Testis (tissue), 3 donors: ENCODE results near the gene BCL11B. TPM values are rescaled to one million over a fixed set of nuclear protein-coding genes. Genes with fewer than 3 reads are reported as not detected.

Source experiments
- DNase-seq: peaks from one replicate; pipeline ENCODE4 v3.0.0-alpha.2; 2019
- H3K27ac ChIP-seq, 2 donors: fragments of 200-600 bp; sonication (generic); one replicate each; pipeline ENCODE4 v1.5.1; 2019
- H3K27me3 ChIP-seq: fragments of 200-600 bp; sonication (generic); one replicate; pipeline ENCODE4 v1.5.1; 2019
- H3K36me3 ChIP-seq: fragments of 200-600 bp; sonication (generic); one replicate; pipeline ENCODE4 v1.5.1; 2017; ENCODE audit warnings: low read depth; ENCODE audit errors: missing control alignments
- H3K4me1 ChIP-seq: fragments of 200-600 bp; sonication (generic); one replicate; pipeline ENCODE4 v1.5.1; 2019
- H3K4me3 ChIP-seq, 2 donors: fragments of 200-600 bp; sonication (generic); one replicate each; pipeline ENCODE4 v1.5.1; 2017 to 2019
- H3K9me3 ChIP-seq: fragments of 200-600 bp; sonication (generic); one replicate; pipeline ENCODE4 v1.5.1; 2017
- POLR2A ChIP-seq: fragments of 450-650 bp; IDR thresholded peaks from one replicate; pipeline ENCODE4 v1.6.1; 2017; ENCODE audit warnings: antibody characterized with exemption, mild to moderate bottlenecking, moderate library complexity
- WGBS, 2 donors: methylation state at CpG; one replicate each; pipeline ENCODE4 v1.1.5; 2018; 5-methylcytosine and 5-hydroxymethylcytosine counted together
- intact Hi-C: fragments of 100-400 bp; cut with DNase I; formaldehyde crosslinking; loops from one replicate; pipeline ENCODE4 v1.15.1; 2023; ENCODE audit warnings: low total_unique reads
- polyA plus RNA-seq: library from polyadenylated mRNA; stranded (reverse); fragments of 350-450 nt; fragmentation: Illumina TruSeq; extraction: RNeasy Lipid Tissue Mini Kit (QIAGEN cat#74804); gene quantifications from one replicate; pipeline ENCODE4 v1.2.3, GENCODE V29; 2014; ENCODE audit warnings: low read depth, low replicate concordance; ENCODE audit not compliant: insufficient read depth
- total RNA-seq, 2 donors: library from RNA; depleted of rRNA; stranded (reverse); fragments of >200 nt; gene quantifications; one replicate each; pipeline ENCODE4 v1.2.3, GENCODE V29; 2016
- TF ChIP-seq, protein P1 (sequence below), 3 experiments: fragments of 450-650 bp in 2 of 3; fragments of 200-600 bp in 1 of 3; sonication (generic) in 1 of 3; IDR thresholded peaks; one replicate each; pipeline ENCODE4 v1.5.1; 2016 to 2019; ENCODE audit warnings: antibody characterized with exemption in 3 of 3, mild to moderate bottlenecking in 2 of 3, moderate library complexity in 1 of 3

The BCL11B gene
- total and polyA plus RNA-seq, 3 donors from 2014 or later = 0.96 to 4.7 (median 4.4) TPM

DNA sequence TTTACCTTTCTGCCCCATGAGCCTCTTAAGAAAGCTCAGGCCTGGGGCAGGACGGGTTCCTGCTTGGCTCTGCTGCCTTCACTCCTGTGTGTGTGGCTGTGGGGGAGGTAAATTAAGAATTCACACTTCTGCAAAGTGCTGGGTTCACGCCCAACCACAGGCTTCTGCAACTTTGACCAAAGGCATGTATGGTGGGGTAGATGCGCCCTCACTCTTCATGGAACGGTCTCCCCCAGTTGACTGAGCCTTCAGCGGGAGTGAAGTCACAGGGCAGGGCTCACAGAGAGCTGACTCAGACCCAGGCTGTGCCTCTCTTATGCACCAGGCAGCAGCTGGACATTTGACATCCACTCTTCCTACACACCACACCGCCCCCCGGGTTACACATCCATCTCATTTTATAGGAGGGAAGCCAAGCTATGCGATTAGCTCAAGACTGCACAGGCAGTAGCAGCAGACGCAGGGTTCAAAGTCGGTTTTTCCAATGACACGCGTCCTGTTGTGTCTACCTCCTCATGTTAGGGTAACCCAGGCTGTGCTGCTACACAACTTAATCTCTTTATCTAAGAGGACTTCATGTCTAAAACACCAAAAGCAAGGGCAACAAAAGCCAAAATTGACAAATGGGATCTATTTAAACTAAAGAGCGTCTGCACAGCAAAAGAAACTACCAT is 15.4 kb upstream of the BCL11B start:
- H3K4me3 ChIP-seq = no peak overlapping the region
- DNase-seq = no peak
- TF ChIP-seq, protein P1, sequence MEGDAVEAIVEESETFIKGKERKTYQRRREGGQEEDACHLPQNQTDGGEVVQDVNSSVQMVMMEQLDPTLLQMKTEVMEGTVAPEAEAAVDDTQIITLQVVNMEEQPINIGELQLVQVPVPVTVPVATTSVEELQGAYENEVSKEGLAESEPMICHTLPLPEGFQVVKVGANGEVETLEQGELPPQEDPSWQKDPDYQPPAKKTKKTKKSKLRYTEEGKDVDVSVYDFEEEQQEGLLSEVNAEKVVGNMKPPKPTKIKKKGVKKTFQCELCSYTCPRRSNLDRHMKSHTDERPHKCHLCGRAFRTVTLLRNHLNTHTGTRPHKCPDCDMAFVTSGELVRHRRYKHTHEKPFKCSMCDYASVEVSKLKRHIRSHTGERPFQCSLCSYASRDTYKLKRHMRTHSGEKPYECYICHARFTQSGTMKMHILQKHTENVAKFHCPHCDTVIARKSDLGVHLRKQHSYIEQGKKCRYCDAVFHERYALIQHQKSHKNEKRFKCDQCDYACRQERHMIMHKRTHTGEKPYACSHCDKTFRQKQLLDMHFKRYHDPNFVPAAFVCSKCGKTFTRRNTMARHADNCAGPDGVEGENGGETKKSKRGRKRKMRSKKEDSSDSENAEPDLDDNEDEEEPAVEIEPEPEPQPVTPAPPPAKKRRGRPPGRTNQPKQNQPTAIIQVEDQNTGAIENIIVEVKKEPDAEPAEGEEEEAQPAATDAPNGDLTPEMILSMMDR (IDR thresholded peaks at IDR 0.05) = no peak
- no peak for TF ChIP-seq POLR2A
- intact Hi-C loops = no loop called here
- no peaks in the 10 kb centered on the region for H3K9me3 ChIP-seq
- H3K27me3 ChIP-seq = no peaks in the 10 kb centered on the region
- H3K36me3 ChIP-seq = no peaks in the 10 kb centered on the region
- H3K27ac ChIP-seq = no peak overlapping the region
- H3K4me1 ChIP-seq = no peaks in the 10 kb centered on the region
- 78 to 79% methylated on average over 11 to 13 of the region's 13 CpGs for WGBS, 2 donors

DNA sequence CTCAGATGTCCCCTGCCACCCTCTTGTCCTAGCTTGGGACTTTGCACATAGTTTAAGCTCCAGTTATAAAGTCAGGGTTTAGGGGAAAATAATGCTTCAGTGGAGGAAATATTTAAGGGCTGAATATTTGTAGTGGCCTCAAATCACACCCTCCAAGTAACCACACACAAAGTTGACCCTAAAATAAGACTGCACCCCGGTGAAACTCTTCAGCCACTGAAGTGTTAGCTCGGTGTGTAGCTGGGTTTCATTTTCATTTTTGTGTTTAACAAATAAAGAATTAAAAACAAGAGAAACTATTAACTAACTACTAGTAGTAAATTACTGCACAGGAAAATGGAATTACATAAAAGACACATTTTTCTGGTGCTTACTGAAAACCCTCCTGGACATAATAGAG is 14.8 kb upstream of the BCL11B start:
- Histone ChIP-seq H3K27me3 (no peaks in the 10 kb centered on the region), H3K27ac (no peak overlapping the region), H3K36me3 (no peaks in the 10 kb centered on the region), H3K4me1 (no peaks in the 10 kb centered on the region), H3K9me3 (no peaks in the 10 kb centered on the region), H3K4me3 (no peak overlapping the region)
- DNase-seq = no peak
- WGBS, 2 donors = 71 to 79% methylated on average over 2 of the region's 2 CpGs
- intact Hi-C loops = no loop called here
- TF ChIP-seq POLR2A = no peak

DNA sequence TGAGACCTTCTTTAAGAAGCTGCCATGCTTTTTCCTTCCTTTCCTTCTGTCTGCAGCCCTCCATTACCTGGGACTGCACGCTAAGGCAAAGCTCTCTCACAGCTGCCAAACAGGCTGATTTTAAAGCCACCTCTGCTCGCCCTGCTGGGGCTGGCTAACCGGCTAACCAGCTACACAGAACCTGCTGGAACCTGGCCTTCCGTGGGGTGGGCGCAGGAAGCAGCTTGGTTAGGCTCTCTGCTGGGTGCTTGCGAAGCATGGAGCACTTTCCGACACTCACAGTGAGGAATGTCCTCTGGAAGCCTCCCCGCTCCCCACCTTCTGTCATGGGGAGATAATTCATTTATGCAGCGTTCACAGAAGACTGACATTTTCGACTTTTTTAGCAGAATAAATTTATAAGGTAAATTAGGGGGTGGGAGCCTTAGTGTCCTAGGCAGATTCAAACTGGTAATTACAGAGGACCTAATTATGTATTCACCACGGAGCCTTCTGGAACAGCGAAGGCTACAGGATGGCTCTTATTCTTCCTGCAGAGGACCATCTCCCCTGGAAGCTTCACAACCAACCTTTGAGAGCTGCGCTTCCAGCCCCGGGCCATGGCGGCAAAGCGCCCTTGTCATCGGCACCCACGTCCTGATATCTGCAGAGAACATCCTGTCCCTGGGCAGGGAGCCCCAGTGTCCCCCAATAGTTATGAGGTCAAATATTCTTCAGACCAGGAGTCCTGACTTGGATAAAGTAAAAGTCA is 12.4 kb upstream of the BCL11B start:
- no peak for DNase-seq
- WGBS, 2 donors = 73 to 82% methylated on average over 18 of the region's 18 CpGs
- no peak for TF ChIP-seq POLR2A
- TF ChIP-seq, protein P1 (IDR thresholded peaks at IDR 0.05) = no peak
- Histone ChIP-seq H3K4me1 (no peaks in the 10 kb centered on the region), H3K36me3 (no peaks in the 10 kb centered on the region), H3K4me3 (no peak overlapping the region), H3K27me3 (no peaks in the 10 kb centered on the region), H3K27ac (no peak overlapping the region), H3K9me3 (no peaks in the 10 kb centered on the region)
- intact Hi-C loops = no loop called here

DNA sequence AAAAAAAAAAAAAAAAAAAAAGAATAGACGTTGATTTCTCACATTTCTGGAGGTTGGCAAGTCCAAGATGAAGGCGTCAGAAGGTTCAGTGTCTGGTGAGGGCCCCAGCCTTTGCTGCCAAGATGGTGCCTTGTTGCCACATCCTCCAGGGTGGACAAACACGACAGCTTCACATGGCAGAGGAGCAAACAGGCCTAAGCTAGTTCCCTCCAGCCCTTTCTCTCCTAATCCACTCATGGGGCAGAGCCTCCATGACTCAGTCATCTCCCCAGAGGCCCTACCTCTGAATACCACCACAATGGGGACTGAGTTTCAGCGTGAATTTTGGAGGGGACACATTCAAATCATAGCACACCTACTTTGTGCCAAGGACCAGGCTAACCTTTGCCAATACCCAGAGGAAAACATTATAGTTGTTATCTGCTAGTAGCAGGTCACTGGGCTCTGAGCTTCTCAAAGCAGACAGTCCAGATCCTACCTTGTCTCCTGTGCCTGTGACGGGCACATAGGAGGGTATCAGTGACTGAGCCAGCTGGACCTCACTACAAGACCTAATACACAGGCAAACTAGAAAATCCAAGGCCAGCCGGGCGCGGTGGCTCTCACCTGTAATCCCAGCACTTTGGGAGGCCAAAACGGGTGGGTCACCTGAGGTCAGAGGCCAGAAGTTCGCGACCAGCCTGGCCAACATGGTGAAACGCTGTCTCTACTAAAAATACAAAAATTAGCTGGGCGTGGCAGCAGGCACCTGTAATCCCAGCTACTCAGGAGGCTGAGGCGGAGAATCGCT is 10.5 kb upstream of the BCL11B start:
- Histone ChIP-seq H3K36me3 (no peaks in the 10 kb centered on the region), H3K9me3 (no peaks in the 10 kb centered on the region), H3K4me3 (no peak overlapping the region), H3K27ac (no peak overlapping the region), H3K4me1 (no peaks in the 10 kb centered on the region), H3K27me3 (no peaks in the 10 kb centered on the region)
- WGBS, 2 donors = 87 to 91% methylated on average over 15 of the region's 15 CpGs
- TF ChIP-seq, protein P1 (IDR thresholded peaks at IDR 0.05) = no peak
- no peak for TF ChIP-seq POLR2A
- intact Hi-C loops = no loop called here
- DNase-seq = no peak

DNA sequence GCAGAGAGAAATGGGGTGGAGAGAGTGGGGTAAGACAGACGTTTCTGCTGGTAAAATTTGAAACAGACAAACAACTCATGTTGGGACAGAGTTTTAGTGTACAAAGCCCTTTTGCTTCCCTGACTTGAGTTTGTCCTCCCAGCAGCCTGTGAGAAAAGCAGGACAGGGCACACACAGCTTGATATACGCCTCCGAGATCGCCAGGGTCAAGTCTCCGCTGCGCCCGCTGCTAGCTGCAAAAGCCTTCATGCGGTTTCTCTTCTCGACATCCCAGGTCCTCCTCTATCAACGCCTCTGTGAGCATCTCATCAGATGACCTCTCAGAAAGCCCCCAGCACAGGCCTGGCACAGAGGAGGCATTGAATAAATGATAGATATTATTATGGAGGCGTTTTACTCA is 9.4 kb upstream of the BCL11B start:
- no peak for DNase-seq
- intact Hi-C loops = no loop called here
- 65 to 72% methylated on average over 11 of the region's 11 CpGs for WGBS, 2 donors

More for the DNA sequence above, 9.4 kb upstream of the BCL11B start:
- TF ChIP-seq, protein P1 (IDR thresholded peaks at IDR 0.05) = no peak
- no peak overlapping the region for H3K4me3 ChIP-seq
- no peaks in the 10 kb centered on the region for H3K36me3 ChIP-seq
- no peaks in the 10 kb centered on the region for H3K27me3 ChIP-seq
- H3K4me1 ChIP-seq = no peaks in the 10 kb centered on the region
- no peaks in the 10 kb centered on the region for H3K9me3 ChIP-seq
- no peak overlapping the region for H3K27ac ChIP-seq
